Anterior cingulate cortex (tissue), 58 donors: ENCODE data around the gene CAMTA2.
"Not testable (repeated sequence)": the region's sequence is repeated elsewhere in the genome, so short reads cannot be mapped to it uniquely, and the experiment has no call there.

ENCODE experiments used
- DNase-seq, 58 donors: peaks; one replicate each; lab custom pipeline; 2025; lab: John Stamatoyannopoulos, UW

The CAMTA2 gene

GRCh38 chr17:4936436-4936835 is 51.0 kb downstream of the CAMTA2 start:
- DNase-seq, result no peak

GRCh38 chr17:4935650-4936049 is 51.8 kb downstream of the CAMTA2 start:
- DNase-seq, result no peak

- no peak for DNase-seq
Measured at GRCh38 chr17:4934173-4934979, 53.1 kb downstream of the CAMTA2 start.

GRCh38 chr17:4933646-4934045 is 53.8 kb downstream of the CAMTA2 start:
- DNase-seq, result no peak

GRCh38 chr17:4932756-4933155 is 54.7 kb downstream of the CAMTA2 start:
- DNase-seq, result no peak

- no peak for DNase-seq
Measured at GRCh38 chr17:4931963-4932362, 55.5 kb downstream of the CAMTA2 start, which contains the start of gene GP1BA. TSS of gene GP1BA (plus strand) at chr17:4932277. CDS start at chr17:4932605, 328 bp downstream.

- DNase-seq, result no peak
Measured at GRCh38 chr17:4928881-4929280, 58.6 kb downstream of the CAMTA2 start.

- DNase-seq, result not testable (repeated sequence)
Measured at GRCh38 chr17:4926577-4927335, 60.7 kb downstream of the CAMTA2 start.

GRCh38 chr17:4921320-4921719 is 66.2 kb downstream of the CAMTA2 start:
- no peak for DNase-seq

GRCh38 chr17:4920351-4921048 is 67.0 kb downstream of the CAMTA2 start:
- DNase-seq, result no peak

- no peak for DNase-seq
Measured at GRCh38 chr17:4919511-4920047, 67.9 kb downstream of the CAMTA2 start.
